HEK293T (cell line): ENCODE data around the gene RAB11FIP4.

Experiments
- BHLHE40 ChIP-seq: fragments of 450-650 bp; IDR thresholded peaks from 2 replicates; pipeline ENCODE4 v1.6.1; 2016; ENCODE audit warnings: mild to moderate bottlenecking, moderate library complexity, borderline replicate concordance
- CTBP1 ChIP-seq: fragments of 450-650 bp; IDR thresholded peaks from 2 replicates; pipeline ENCODE4 v1.6.1; 2016; ENCODE audit warnings: borderline replicate concordance
- ELF4 ChIP-seq: fragments of 450-650 bp; IDR thresholded peaks from 2 replicates; pipeline ENCODE4 v1.6.1; 2017; ENCODE audit warnings: antibody characterized with exemption
- FOXA1 ChIP-seq: fragments of 450-650 bp; IDR thresholded peaks from 2 replicates; pipeline ENCODE4 v1.6.1; 2016; ENCODE audit warnings: mild to moderate bottlenecking
- FOXK2 ChIP-seq: fragments of 450-650 bp; IDR thresholded peaks from 2 replicates; pipeline ENCODE4 v1.6.1; 2016; ENCODE audit warnings: mild to moderate bottlenecking
- FOXM1 ChIP-seq: fragments of 450-650 bp; IDR thresholded peaks from 2 replicates; pipeline ENCODE4 v1.6.1; 2017; ENCODE audit warnings: mild to moderate bottlenecking, borderline replicate concordance
- HDGF ChIP-seq: fragments of 450-650 bp; IDR thresholded peaks from 2 replicates; pipeline ENCODE4 v1.6.1; 2017; ENCODE audit warnings: antibody characterized with exemption, borderline replicate concordance
- L3MBTL2 ChIP-seq: fragments of 450-650 bp; conservative IDR thresholded peaks from 2 replicates; pipeline ENCODE4 v1.6.1; 2016; ENCODE audit warnings: mild to moderate bottlenecking
- LEF1 ChIP-seq: fragments of 450-650 bp; IDR thresholded peaks from 2 replicates; pipeline ENCODE4 v1.6.1; 2017; ENCODE audit warnings: mild to moderate bottlenecking, borderline replicate concordance
- SP1 ChIP-seq: fragments of 450-650 bp; IDR thresholded peaks from 2 replicates; pipeline ENCODE4 v1.6.1; 2017
- SUZ12 ChIP-seq: fragments of 450-650 bp; IDR thresholded peaks from 2 replicates; pipeline ENCODE4 v1.6.1; 2016; ENCODE audit warnings: mild to moderate bottlenecking
- TF ChIP-seq, protein P1 (sequence below): fragments of 450-650 bp; IDR thresholded peaks from 2 replicates; pipeline ENCODE4 v1.6.1; 2016

DNA sequence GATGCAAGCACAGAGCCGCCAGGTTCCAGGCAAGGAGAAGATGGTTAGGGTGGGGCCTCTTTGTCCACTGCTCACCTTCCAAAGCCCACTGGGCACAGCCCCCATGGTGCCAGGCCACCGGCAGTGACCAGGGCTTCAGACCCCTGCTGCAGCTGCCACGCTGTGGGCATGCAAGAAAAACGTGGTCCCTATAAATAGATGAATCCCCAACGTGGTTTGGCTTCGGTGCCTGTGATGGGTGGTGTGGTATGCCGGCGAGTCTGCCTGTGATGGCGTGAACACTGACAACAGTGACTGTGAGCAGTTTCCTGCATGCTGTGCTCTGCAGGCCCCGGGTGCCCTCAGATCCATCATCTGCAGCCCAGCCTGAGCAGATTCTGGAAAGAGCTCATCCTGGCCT, 36.6 kb downstream of the RAB11FIP4 start:
- TF ChIP-seq SP1: no peak
- TF ChIP-seq SUZ12: no peak
- no peak for TF ChIP-seq ELF4
- no peak for TF ChIP-seq BHLHE40
- TF ChIP-seq FOXM1: no peak
- no peak for TF ChIP-seq LEF1
- no peak for TF ChIP-seq FOXK2
- TF ChIP-seq CTBP1: no peak
- no peak for TF ChIP-seq HDGF
- TF ChIP-seq, protein P1, sequence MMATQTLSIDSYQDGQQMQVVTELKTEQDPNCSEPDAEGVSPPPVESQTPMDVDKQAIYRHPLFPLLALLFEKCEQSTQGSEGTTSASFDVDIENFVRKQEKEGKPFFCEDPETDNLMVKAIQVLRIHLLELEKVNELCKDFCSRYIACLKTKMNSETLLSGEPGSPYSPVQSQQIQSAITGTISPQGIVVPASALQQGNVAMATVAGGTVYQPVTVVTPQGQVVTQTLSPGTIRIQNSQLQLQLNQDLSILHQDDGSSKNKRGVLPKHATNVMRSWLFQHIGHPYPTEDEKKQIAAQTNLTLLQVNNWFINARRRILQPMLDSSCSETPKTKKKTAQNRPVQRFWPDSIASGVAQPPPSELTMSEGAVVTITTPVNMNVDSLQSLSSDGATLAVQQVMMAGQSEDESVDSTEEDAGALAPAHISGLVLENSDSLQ: no peak
- TF ChIP-seq L3MBTL2: no peak
- TF ChIP-seq FOXA1: no peak
